Ascending aorta (tissue), 2 donors: Measurements from ENCODE around the gene RPUSD2. TPM values are rescaled to one million over a fixed set of nuclear protein-coding genes. Genes with fewer than 3 reads are reported as not detected.
A peak's percentile ranks its signal among the peaks of the same experiment; 100 is the strongest.

Source experiments
- DNase-seq, 2 donors: peaks; one replicate each; pipeline ENCODE4 v3.0.0-alpha.2; 2019; ENCODE audit warnings: low spot score in 2 of 2
- H3K27ac ChIP-seq, 2 donors: fragments of 200-600 bp; sonication (generic); one replicate each; pipeline ENCODE4 v1.5.1; 2016 to 2017; ENCODE audit warnings: mild to moderate bottlenecking in 1 of 2
- H3K27me3 ChIP-seq: fragments of 200-600 bp; sonication (generic); one replicate; pipeline ENCODE4 v1.5.1; 2017
- H3K36me3 ChIP-seq, 2 donors: fragments of 200-600 bp; sonication (generic); one replicate each; pipeline ENCODE4 v1.5.1; 2016
- H3K4me1 ChIP-seq, 2 donors: fragments of 200-600 bp; sonication (generic); one replicate each; pipeline ENCODE4 v1.5.1; 2016 to 2017; ENCODE audit warnings: mild to moderate bottlenecking in 1 of 2
- H3K4me3 ChIP-seq, 2 donors: fragments of 200-600 bp; sonication (generic); one replicate each; pipeline ENCODE4 v1.5.1; 2016 to 2017; ENCODE audit warnings: mild to moderate bottlenecking in 1 of 2
- H3K9me3 ChIP-seq, 2 donors: fragments of 200-600 bp; sonication (generic); one replicate each; pipeline ENCODE4 v1.5.1; 2016
- intact Hi-C: fragments of 100-400 bp; cut with DNase I; formaldehyde crosslinking; loops from one replicate; pipeline ENCODE4 v1.15.1; 2023
- total RNA-seq: library from RNA; depleted of rRNA; stranded (reverse); fragments of >200 nt; gene quantifications from one replicate; pipeline ENCODE4 v1.1.0, GENCODE V29; 2016
- TF ChIP-seq, protein P1 (sequence below), 3 experiments: fragments of 200-600 bp in 2 of 3; fragments of 450-650 bp in 1 of 3; sonication (generic) in 2 of 3; IDR thresholded peaks; one replicate each; pipeline ENCODE4 v1.5.1; 2016 to 2019; ENCODE audit warnings: antibody characterized with exemption in 3 of 3, mild to moderate bottlenecking in 1 of 3, moderate library complexity in 1 of 3

RPUSD2 gene
- total RNA-seq, 1 donor from 2014 or later = 2.4 TPM

DNA sequence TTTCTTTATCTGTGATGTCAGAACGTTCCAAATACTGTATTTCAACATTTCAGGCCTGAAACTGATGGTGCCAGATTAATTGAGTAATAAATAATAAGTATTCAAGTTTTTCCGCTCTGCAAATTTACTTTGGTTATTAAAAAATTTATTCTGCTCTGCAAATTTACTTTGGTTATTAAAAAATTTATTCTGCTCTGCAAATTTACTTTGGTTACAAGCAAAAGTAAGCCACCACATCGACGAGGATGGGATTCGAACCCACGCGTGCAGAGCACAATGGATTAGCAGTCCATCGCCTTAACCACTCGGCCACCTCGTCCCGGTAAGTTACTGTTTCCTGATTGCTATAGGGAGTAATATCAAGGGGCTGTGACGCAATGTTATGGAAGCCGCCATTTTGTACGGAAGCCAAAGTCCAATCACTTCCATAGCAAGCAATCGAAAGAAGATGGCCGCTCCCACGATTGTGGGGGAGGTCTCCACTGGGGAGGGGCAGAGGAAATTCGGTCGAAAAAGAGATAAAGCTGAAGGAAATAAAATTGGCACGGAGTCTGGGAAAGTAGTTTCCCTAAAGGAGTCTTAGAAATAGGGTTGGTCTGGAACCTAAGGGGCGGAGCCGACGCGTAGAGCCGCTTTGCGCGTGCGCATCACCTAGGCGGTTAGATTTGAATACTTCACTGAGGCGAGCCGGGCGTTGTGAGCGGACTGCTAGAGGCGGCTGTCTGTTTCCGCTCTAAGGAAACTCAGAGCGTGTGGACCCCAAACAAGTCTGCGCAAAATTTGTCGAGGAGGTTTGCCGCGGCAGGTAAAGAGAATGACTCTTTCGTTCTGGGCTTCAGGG, 24.7 kb downstream of the RPUSD2 start, which contains the start of gene KNL1:
Gene KNL1 (plus strand): TSS at position 662 of the 841 bp plus-strand sequence. CDS start 8,683 bp downstream, outside the sequence.
- DNase-seq = peak; percentile 72 to 96
- peaks cover 0 to 9% of the 10 kb centered on the region in 2 donors for H3K4me1 ChIP-seq
- TF ChIP-seq, protein P1, sequence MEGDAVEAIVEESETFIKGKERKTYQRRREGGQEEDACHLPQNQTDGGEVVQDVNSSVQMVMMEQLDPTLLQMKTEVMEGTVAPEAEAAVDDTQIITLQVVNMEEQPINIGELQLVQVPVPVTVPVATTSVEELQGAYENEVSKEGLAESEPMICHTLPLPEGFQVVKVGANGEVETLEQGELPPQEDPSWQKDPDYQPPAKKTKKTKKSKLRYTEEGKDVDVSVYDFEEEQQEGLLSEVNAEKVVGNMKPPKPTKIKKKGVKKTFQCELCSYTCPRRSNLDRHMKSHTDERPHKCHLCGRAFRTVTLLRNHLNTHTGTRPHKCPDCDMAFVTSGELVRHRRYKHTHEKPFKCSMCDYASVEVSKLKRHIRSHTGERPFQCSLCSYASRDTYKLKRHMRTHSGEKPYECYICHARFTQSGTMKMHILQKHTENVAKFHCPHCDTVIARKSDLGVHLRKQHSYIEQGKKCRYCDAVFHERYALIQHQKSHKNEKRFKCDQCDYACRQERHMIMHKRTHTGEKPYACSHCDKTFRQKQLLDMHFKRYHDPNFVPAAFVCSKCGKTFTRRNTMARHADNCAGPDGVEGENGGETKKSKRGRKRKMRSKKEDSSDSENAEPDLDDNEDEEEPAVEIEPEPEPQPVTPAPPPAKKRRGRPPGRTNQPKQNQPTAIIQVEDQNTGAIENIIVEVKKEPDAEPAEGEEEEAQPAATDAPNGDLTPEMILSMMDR (IDR thresholded peaks at IDR 0.05) = no peak
- H3K9me3 ChIP-seq = no peaks in the 10 kb centered on the region
- no peaks in the 10 kb centered on the region for H3K36me3 ChIP-seq
- H3K27ac ChIP-seq = peak within 1 kb of the TSS; percentile 78 to 87
- intact Hi-C loops = loop anchor here (1.0 to 5.0 kb wide), 6 partner anchors 25 to 523 kb away; partner anchors contain the start of genes BAHD1, INO80, RAD51 and RMDN3
- no peaks in the 10 kb centered on the region for H3K27me3 ChIP-seq
- peak within 1 kb of the TSS; percentile 50 to 73 for H3K4me3 ChIP-seq

DNA sequence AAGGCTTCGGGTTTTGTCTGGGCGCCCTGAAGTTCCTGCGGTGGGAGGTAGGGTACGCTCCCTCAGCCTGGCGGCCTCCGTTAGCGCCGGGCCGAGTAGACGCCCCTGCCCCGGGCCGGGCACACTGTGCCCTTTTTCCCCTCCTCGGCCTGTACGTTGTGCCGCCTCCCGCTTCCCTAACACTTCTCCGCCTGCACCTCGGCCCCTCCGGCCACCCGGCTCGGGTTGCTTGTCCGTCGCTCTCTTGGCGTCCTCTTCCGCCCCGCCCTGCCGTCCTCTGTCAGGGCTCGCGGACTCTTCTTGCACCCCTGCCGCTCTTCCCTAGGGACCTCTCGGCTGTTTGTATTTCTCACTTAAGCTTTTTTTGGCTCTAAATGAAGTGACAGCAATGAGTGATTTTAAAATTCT, 25.3 kb downstream of the RPUSD2 start:
- peak overlapping the region; percentile 50 to 73 for H3K4me3 ChIP-seq
- DNase-seq = no peak
- H3K4me1 ChIP-seq = peaks cover 0 to 9% of the 10 kb centered on the region in 2 donors
- no peaks in the 10 kb centered on the region for H3K27me3 ChIP-seq
- H3K27ac ChIP-seq = peak overlapping the region; percentile 78 to 87
- TF ChIP-seq, protein P1 (IDR thresholded peaks at IDR 0.05) = no peak
- no peaks in the 10 kb centered on the region for H3K36me3 ChIP-seq
- H3K9me3 ChIP-seq = no peaks in the 10 kb centered on the region
- intact Hi-C loops = loop anchor here (1.0 to 5.0 kb wide), 6 partner anchors 25 to 523 kb away; partner anchors contain the start of genes BAHD1, INO80, RAD51 and RMDN3

DNA sequence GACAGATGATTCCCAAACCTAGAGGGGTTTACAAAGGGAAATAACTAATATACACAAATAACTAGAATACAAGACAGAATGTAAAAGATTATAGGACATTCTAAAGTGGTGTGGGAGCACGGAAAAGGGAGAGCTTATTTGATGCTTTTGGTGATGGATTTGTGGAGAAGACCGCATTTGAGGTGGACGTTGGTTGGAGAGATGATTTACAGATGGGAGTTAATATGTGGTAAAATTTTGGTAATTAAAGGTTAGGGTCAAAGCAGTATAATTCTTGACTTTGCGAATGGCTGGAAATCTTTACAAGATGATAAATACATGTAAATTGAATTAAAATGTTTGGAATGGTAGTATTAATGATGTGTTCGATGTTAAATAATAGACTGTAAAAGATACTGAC, 26.1 kb downstream of the RPUSD2 start:
- TF ChIP-seq, protein P1 (IDR thresholded peaks at IDR 0.05) = no peak
- Histone ChIP-seq H3K4me1 (peaks cover 0 to 9% of the 10 kb centered on the region in 2 donors), H3K9me3 (no peaks in the 10 kb centered on the region), H3K27me3 (no peaks in the 10 kb centered on the region), H3K36me3 (no peaks in the 10 kb centered on the region), H3K27ac (no peak overlapping the region), H3K4me3 (peak overlapping the region in 1 of 2 donors; percentile 73)
- intact Hi-C loops = loop anchor here (2.0 kb wide), 2 partner anchors 154 to 160 kb away; partner anchors contain the start of genes BAHD1 and RMDN3
- DNase-seq = no peak

DNA sequence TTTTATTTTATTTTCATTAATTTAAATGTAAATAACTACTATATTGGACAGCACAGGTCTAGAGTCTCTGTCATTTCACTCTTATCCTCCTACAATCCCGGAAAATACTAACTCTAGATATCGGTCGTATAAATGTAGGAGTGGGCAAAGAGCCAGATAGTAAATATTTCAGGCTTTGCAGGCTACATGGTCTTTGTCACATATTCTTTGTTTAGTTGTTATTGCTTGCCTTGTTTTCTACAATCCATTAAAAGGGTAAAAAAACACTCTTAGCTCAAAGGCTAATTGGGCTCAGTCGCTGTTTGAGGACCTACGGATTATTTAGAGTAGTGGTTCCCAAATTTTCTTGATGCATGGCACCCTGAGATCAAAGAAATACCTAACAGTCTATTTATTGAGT, 26.7 kb downstream of the RPUSD2 start:
- no peak for DNase-seq
- intact Hi-C loops = loop anchor here (2.0 kb wide), 2 partner anchors 155 to 159 kb away; partner anchors contain the start of genes BAHD1 and RMDN3

DNA sequence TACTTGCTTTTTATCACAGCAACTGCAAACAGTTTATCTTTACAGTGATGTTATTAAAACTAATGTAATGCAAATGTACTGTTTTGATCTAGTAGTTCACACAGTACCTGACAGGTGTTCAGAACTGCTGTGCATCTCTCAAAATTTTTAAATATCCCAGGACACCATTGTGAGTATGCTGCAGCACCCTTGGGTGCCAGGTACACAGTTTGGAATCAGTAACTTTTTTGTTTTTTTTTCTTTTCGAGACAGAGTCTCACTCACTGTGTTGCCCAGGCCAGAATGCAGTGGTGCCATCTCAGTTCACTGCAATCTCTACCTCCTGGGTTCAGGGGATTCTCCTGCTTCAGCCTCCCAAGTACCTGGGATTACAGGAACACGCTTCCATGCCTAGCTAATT, 27.9 kb downstream of the RPUSD2 start:
- Histone ChIP-seq H3K27ac (no peak overlapping the region), H3K36me3 (no peaks in the 10 kb centered on the region), H3K27me3 (no peaks in the 10 kb centered on the region), H3K4me1 (peaks cover 0 to 9% of the 10 kb centered on the region in 2 donors), H3K9me3 (no peaks in the 10 kb centered on the region), H3K4me3 (no peak overlapping the region)
- no peak for DNase-seq
- TF ChIP-seq, protein P1 (IDR thresholded peaks at IDR 0.05) = no peak
- intact Hi-C loops = no loop called here

More for the DNA sequence above, 26.7 kb downstream of the RPUSD2 start:
- TF ChIP-seq, protein P1 (IDR thresholded peaks at IDR 0.05) = no peak
- no peaks in the 10 kb centered on the region for H3K9me3 ChIP-seq
- no peak overlapping the region for H3K27ac ChIP-seq
- H3K36me3 ChIP-seq = no peaks in the 10 kb centered on the region
- H3K4me1 ChIP-seq = peaks cover 0 to 9% of the 10 kb centered on the region in 2 donors
- H3K4me3 ChIP-seq = no peak overlapping the region
- no peaks in the 10 kb centered on the region for H3K27me3 ChIP-seq
